Activated T-helper 17 cell treated with anti-CD3 and anti-CD28 coated beads, Interleukin-2, amount 50 U/mL, for 72 hours (primary cell): ENCODE measurements around the gene AP1S3. TPM values are rescaled to one million over a fixed set of nuclear protein-coding genes. Genes with fewer than 3 reads are reported as not detected.

Source experiments
- ATAC-seq: fragments of 150-1000 bp; cut with Tn5 transposase; replicated peaks from 2 replicates; pipeline ENCODE4 v1.10.0; 2021; ENCODE audit warnings: mild to moderate bottlenecking, moderate library complexity
- H3K27ac Mint-ChIP-seq: one replicate; pipeline ENCODE4 v1.8.0; 2022; ENCODE audit warnings: mixed read lengths
- H3K27me3 Mint-ChIP-seq: one replicate; pipeline ENCODE4 v1.8.0; 2022; ENCODE audit warnings: mixed read lengths
- H3K36me3 Mint-ChIP-seq: one replicate; pipeline ENCODE4 v1.8.0; 2022; ENCODE audit warnings: low read depth, mild to moderate bottlenecking, mixed read lengths
- H3K4me1 Mint-ChIP-seq: one replicate; pipeline ENCODE4 v1.8.0; 2022; ENCODE audit warnings: mixed read lengths
- H3K4me3 Mint-ChIP-seq: one replicate; pipeline ENCODE4 v1.8.0; 2022; ENCODE audit warnings: mild to moderate bottlenecking, mixed read lengths
- H3K9me3 Mint-ChIP-seq: one replicate; pipeline ENCODE4 v1.8.0; 2022; ENCODE audit warnings: mixed read lengths
- total RNA-seq, 2 donors: library from RNA; stranded (reverse); gene quantifications; one replicate each; pipeline ENCODE4 v1.2.3, GENCODE V29; 2022

AP1S3 gene
- total RNA-seq, 2 donors from 2014 or later: 4.0 to 6.3 TPM

GRCh38 chr2:223722226-223722625, 115.2 kb downstream of the AP1S3 start:
- no peaks in the 10 kb centered on the region for H3K36me3 Mint-ChIP-seq
- ATAC-seq: no peak
- no peak overlapping the region for H3K27ac Mint-ChIP-seq
- H3K4me1 Mint-ChIP-seq: no peaks in the 10 kb centered on the region
- peaks cover 14% of the 10 kb centered on the region for H3K27me3 Mint-ChIP-seq
- H3K4me3 Mint-ChIP-seq: no peak overlapping the region
- H3K9me3 Mint-ChIP-seq: peaks cover 4% of the 10 kb centered on the region

GRCh38 chr2:223721746-223722145, 115.6 kb downstream of the AP1S3 start:
- Mint-ChIP-seq H3K4me3 (no peak overlapping the region), H3K36me3 (no peaks in the 10 kb centered on the region), H3K9me3 (peaks cover 4% of the 10 kb centered on the region), H3K4me1 (no peaks in the 10 kb centered on the region), H3K27ac (no peak overlapping the region), H3K27me3 (peaks cover 14% of the 10 kb centered on the region)
- no peak for ATAC-seq

DNA sequence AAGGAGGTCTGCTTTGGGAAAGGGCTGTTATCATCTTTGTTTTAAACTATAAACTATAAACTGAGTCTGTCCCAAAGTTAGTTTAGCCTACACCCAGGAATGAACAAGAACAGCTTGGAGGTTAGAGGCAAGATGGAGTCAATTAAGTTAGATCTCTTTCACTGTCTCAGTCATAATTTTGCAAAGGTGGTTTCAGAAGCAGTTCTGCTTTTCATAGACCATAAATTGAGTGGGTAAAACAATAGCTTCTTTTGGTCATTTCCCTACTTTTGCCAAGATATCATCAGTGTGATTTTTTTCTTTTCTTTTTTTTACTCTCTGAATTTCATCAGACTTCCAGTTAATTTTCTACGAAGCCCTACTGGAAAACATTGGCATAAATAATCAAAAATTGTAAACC, 117.0 kb downstream of the AP1S3 start:
- no peaks in the 10 kb centered on the region for H3K4me1 Mint-ChIP-seq
- ATAC-seq: no peak

DNA sequence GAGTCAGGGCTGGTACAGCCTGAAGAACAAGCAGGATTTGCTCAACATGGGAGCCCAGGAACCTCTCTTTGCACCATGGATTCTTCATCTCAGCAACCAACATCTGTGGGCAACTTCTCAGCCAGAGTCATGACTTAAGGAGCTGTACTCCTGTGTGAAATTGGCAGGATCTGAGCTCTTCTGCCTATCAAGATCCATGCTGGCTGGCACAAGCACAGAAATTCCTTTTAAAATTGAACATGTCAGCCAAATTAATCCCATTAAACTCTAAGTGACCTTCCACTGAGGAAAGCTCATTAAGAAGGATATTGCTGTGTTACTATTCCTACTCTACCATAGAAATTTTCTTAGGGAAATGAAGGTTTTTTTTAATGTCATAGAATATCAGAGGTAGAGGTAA, 124.7 kb downstream of the AP1S3 start:
- H3K27ac Mint-ChIP-seq: no peak overlapping the region
- no peak overlapping the region for H3K4me3 Mint-ChIP-seq
- no peak for ATAC-seq
- no peaks in the 10 kb centered on the region for H3K36me3 Mint-ChIP-seq
- H3K4me1 Mint-ChIP-seq: no peaks in the 10 kb centered on the region
- no peaks in the 10 kb centered on the region for H3K9me3 Mint-ChIP-seq
- peaks cover 5% of the 10 kb centered on the region for H3K27me3 Mint-ChIP-seq

More for the DNA sequence above, 117.0 kb downstream of the AP1S3 start:
- Mint-ChIP-seq H3K36me3 (no peaks in the 10 kb centered on the region), H3K4me3 (no peak overlapping the region), H3K9me3 (peaks cover 4% of the 10 kb centered on the region), H3K27me3 (peaks cover 14% of the 10 kb centered on the region), H3K27ac (no peak overlapping the region)

DNA sequence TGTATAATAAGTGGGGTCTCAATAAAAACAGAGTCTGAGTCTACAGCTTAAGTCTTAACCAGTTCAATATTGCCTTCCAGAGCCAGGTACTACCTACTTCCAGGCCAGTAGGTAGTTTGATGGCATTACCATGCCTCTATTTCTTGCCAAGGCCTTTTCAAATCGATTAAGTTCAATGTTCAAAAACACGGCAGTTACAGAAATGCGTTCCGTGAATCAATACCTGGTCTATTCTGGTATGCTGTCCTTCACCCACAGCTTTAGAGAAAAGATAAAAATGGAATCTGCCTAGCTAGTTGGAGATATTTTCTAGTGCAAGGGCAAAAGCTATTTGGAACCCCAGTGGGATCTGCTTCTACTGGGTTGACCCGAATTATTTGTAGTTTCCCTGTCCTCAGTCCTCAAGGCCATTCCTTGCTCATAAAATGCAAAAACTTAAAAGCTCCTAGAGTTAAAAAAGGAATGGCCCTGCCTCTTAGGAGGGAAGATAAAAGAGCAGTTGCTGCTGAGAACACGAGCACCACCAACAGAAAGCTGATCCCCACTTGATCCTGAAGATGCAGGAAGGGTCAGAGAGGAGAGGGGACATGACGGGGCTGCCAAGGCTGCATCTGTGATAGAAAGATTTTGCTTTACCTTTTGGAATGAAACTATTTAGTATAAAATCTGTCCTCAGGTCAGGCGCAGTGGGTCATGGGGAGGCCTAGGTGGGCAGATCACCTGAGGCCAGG, 125.6 kb downstream of the AP1S3 start:
- ATAC-seq: no peak
- H3K9me3 Mint-ChIP-seq: no peaks in the 10 kb centered on the region
- H3K4me3 Mint-ChIP-seq: no peak overlapping the region
- H3K27ac Mint-ChIP-seq: no peak overlapping the region
- H3K27me3 Mint-ChIP-seq: peaks cover 5% of the 10 kb centered on the region
- H3K36me3 Mint-ChIP-seq: no peaks in the 10 kb centered on the region
- no peaks in the 10 kb centered on the region for H3K4me1 Mint-ChIP-seq

Other genes with a start within 250 kb of the AP1S3 start
- gene SCG2, start 235.2 kb downstream of the AP1S3 start, total RNA-seq: not detected
- 10 to 100 TPM; 31.4 to 40.6 TPM for gene WDFY1, start 107.8 kb upstream of the AP1S3 start, total RNA-seq
- 10 to 100 TPM; 40.3 to 42.0 TPM for gene MRPL44, start 119.9 kb upstream of the AP1S3 start, total RNA-seq
- 10 to 100 TPM in 1 of 2 donors, 1 to 10 TPM in 1; 3.3 to 25.4 TPM for gene SERPINE2, start 201.7 kb upstream of the AP1S3 start, total RNA-seq